Type B pancreatic cell (in vitro differentiated cells): ENCODE results near the gene SPAG8. TPM values are rescaled to one million over a fixed set of nuclear protein-coding genes. Genes with fewer than 3 reads are reported as not detected.

ENCODE experiments used
- DNase-seq: peaks from one replicate; pipeline ENCODE4 v3.0.0; 2021; ENCODE audit warnings: mixed read lengths; ENCODE audit not compliant: unreplicated experiment; ENCODE audit errors: extremely low spot score
- H3K27ac Mint-ChIP-seq: 2 replicates; pipeline ENCODE4 v1.8.0; 2021; ENCODE audit warnings: mild to moderate bottlenecking, mixed read lengths
- H3K27me3 Mint-ChIP-seq: 2 replicates; pipeline ENCODE4 v1.8.0; 2021; ENCODE audit warnings: mixed read lengths
- H3K36me3 Mint-ChIP-seq: 2 replicates; pipeline ENCODE4 v1.8.0; 2021; ENCODE audit warnings: mixed read lengths
- H3K4me1 Mint-ChIP-seq: one replicate; pipeline ENCODE4 v1.8.0; 2021; ENCODE audit warnings: mixed read lengths; ENCODE audit not compliant: unreplicated experiment
- H3K4me3 Mint-ChIP-seq: 2 replicates; pipeline ENCODE4 v1.8.0; 2021; ENCODE audit warnings: mild to moderate bottlenecking, mixed read lengths
- H3K9me3 Mint-ChIP-seq: 2 replicates; pipeline ENCODE4 v1.8.0; 2021; ENCODE audit warnings: mixed read lengths
- CTCF ChIP-seq: fragments of 200-600 bp; sonication (generic); conservative IDR thresholded peaks from 2 replicates; pipeline ENCODE4 v1.5.0; 2021; ENCODE audit warnings: antibody characterized with exemption, mild to moderate bottlenecking
- long read RNA-seq: library from polyadenylated mRNA; unstranded; transcript quantifications from one replicate; pipeline ENCODE4 v2.0.0, GENCODE V29; 2020
- total RNA-seq: library from RNA; stranded (reverse); gene quantifications from 2 replicates; pipeline ENCODE4 v1.2.1, GENCODE V29; 2021; ENCODE audit warnings: low replicate concordance

The SPAG8 gene, protein sequence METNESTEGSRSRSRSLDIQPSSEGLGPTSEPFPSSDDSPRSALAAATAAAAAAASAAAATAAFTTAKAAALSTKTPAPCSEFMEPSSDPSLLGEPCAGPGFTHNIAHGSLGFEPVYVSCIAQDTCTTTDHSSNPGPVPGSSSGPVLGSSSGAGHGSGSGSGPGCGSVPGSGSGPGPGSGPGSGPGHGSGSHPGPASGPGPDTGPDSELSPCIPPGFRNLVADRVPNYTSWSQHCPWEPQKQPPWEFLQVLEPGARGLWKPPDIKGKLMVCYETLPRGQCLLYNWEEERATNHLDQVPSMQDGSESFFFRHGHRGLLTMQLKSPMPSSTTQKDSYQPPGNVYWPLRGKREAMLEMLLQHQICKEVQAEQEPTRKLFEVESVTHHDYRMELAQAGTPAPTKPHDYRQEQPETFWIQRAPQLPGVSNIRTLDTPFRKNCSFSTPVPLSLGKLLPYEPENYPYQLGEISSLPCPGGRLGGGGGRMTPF
- 0.71 and 14.2 TPM in 2 replicates for total RNA-seq
- long read RNA-seq, partial matches to known transcripts, result 1 of 2 reads
- long read RNA-seq, other reads (novel, unspliced or antisense), result 0 of 2 reads

DNA sequence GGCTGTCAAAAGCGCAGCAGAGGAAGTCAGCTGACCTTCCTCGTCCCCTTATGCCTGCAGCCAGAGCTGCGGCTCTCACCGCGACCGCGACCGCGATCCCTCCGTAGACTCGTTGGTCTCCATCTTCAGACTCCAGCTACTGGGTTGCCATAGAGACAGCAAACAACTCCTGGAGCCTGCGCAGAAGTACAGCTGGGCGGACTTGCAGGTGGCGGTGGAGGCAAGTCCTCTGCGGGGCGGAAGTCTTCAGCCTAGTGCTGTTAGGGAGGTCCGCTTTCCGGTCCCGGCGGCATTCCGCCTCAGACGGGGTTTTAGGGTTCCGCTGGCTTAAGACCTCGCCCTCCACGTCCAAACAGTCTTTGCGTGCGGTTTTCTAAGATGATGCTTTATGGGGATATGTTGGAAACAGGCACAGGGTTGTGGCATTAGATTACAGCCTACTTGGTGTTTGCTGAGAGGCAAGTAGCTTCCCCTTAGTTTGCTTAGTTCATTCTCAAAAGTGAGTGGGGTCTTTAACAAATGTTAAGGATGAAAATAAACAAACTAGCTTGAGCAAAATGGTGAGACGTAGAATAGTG lies at the start of gene SPAG8:
Gene SPAG8 (minus strand): TSS at position 238 of the 578 bp plus-strand sequence. CDS start 115 bp downstream, at position 123.
- peak within 1 kb of the TSS; percentile 94 for H3K27ac Mint-ChIP-seq
- DNase-seq, result peak; percentile 87
- H3K9me3 Mint-ChIP-seq, result peaks cover 3% of the 10 kb centered on the region
- peaks cover 3% of the 10 kb centered on the region for H3K36me3 Mint-ChIP-seq
- TF ChIP-seq CTCF, result no peak
- no peaks in the 10 kb centered on the region for H3K27me3 Mint-ChIP-seq
- peak within 1 kb of the TSS; percentile 90 for H3K4me3 Mint-ChIP-seq
- H3K4me1 Mint-ChIP-seq, result peaks cover 29% of the 10 kb centered on the region

- no peak for TF ChIP-seq CTCF
- Mint-ChIP-seq H3K4me1 (no peaks in the 10 kb centered on the region), H3K36me3 (no peaks in the 10 kb centered on the region), H3K27ac (no peak overlapping the region), H3K4me3 (no peak overlapping the region), H3K27me3 (peaks cover 40% of the 10 kb centered on the region), H3K9me3 (no peaks in the 10 kb centered on the region)
- DNase-seq, result peak; percentile 54
Measured at GRCh38 chr9:35861161-35861897, 49.3 kb upstream of the SPAG8 start.

- no peaks in the 10 kb centered on the region for H3K9me3 Mint-ChIP-seq
- DNase-seq, result no peak
- H3K27me3 Mint-ChIP-seq, result peaks cover 40% of the 10 kb centered on the region
Measured at GRCh38 chr9:35859990-35860339, 47.9 kb upstream of the SPAG8 start.

DNA sequence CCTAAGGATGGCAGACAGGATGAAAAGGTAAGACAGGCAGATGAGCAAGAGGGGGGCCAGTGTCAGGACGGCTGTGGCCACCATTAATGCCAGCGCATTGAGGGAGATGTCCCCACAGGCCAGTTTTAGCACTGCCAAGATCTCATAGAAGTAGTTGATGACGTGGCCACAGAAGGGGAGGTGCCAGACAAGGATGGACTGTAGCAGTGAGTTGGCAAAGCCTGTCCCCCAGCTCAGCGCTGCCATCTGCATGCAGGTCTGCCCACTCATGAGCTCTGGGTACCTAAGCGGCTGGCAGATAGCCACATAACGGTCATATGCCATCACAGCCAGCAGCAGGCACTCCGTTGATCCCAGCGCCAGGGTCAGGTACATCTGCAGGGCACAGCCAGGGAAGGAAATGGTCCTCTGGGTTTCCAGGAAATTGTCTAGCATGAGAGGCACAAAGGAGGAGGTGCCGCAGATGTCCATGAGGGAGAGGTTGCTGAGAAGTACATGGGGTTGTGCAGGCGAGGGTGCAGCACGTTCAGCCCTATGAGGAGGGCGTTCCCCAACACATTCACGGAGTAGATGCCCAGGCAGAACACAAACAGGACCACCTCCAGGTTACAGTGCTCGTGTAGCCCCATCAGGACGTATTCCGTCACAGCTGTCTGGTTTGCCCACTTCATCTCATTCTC lies 47.4 kb upstream of the SPAG8 start:
- TF ChIP-seq CTCF, result no peak

More at GRCh38 chr9:35859990-35860339, 47.9 kb upstream of the SPAG8 start:
- no peak overlapping the region for H3K4me3 Mint-ChIP-seq
- no peaks in the 10 kb centered on the region for H3K4me1 Mint-ChIP-seq
- no peak for TF ChIP-seq CTCF
- no peak overlapping the region for H3K27ac Mint-ChIP-seq
- H3K36me3 Mint-ChIP-seq, result no peaks in the 10 kb centered on the region

DNA sequence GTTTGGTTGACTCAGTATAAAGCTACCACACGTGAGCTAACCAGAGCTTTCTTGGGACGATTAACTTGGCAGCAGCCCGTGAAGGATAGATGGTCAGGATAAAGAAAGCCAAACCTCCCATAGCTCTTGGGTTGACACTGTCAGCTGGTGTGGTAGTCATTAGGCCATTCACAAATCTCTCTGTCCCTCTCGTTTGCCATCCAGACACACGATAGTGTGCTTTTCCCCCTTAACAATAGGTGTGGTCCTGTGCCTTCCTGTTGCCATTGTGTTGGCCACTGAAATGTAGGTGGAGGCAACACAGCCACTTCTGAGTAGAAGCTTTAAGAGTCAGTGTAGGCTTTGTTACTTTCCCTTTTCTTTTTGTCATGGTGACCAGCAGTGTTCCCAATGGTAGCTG lies 46.4 kb upstream of the SPAG8 start:
- H3K27me3 Mint-ChIP-seq, result peaks cover 34% of the 10 kb centered on the region
- no peak for DNase-seq

More for the DNA sequence above, 47.4 kb upstream of the SPAG8 start:
- no peaks in the 10 kb centered on the region for H3K4me1 Mint-ChIP-seq
- peak; percentile 45 for DNase-seq
- H3K9me3 Mint-ChIP-seq, result no peaks in the 10 kb centered on the region
- no peak overlapping the region for H3K27ac Mint-ChIP-seq
- H3K27me3 Mint-ChIP-seq, result peaks cover 40% of the 10 kb centered on the region
- no peak overlapping the region for H3K4me3 Mint-ChIP-seq
- no peaks in the 10 kb centered on the region for H3K36me3 Mint-ChIP-seq

More for the DNA sequence above, 46.4 kb upstream of the SPAG8 start:
- Mint-ChIP-seq H3K4me3 (no peak overlapping the region), H3K9me3 (no peaks in the 10 kb centered on the region), H3K36me3 (no peaks in the 10 kb centered on the region), H3K4me1 (no peaks in the 10 kb centered on the region), H3K27ac (no peak overlapping the region)
- TF ChIP-seq CTCF, result no peak
